ENCODE measurements around the gene SLIT3. TPM values are rescaled to one million over a fixed set of nuclear protein-coding genes. Genes with fewer than 3 reads are reported as not detected.

The SLIT3 gene
- total RNA-seq, 1 donor from 2014 or later: 31.8 TPM

- no peak for DNase-seq (ENCODE audit: extremely low spot score, unreplicated experiment)
- no peaks in the 10 kb centered on the region for H3K36me3 Mint-ChIP-seq (ENCODE audit: unreplicated experiment)
- H3K27ac Mint-ChIP-seq (ENCODE audit: unreplicated experiment): no peak overlapping the region
- H3K9me3 Mint-ChIP-seq (ENCODE audit: unreplicated experiment): no peaks in the 10 kb centered on the region
- H3K27me3 Mint-ChIP-seq (ENCODE audit: unreplicated experiment): peaks cover 5% of the 10 kb centered on the region
- H3K4me1 Mint-ChIP-seq (ENCODE audit: unreplicated experiment): peaks cover 2% of the 10 kb centered on the region
- TF ChIP-seq CTCF (IDR thresholded peaks at IDR 0.05): no peak
- H3K4me3 Mint-ChIP-seq (ENCODE audit: unreplicated experiment): no peak overlapping the region
Measured at GRCh38 chr5:169341556-169341955, 40.6 kb upstream of the SLIT3 start.

- no peaks in the 10 kb centered on the region for H3K36me3 Mint-ChIP-seq (ENCODE audit: unreplicated experiment)
- no peak for DNase-seq (ENCODE audit: extremely low spot score, unreplicated experiment)
- no peaks in the 10 kb centered on the region for H3K9me3 Mint-ChIP-seq (ENCODE audit: unreplicated experiment)
- H3K27ac Mint-ChIP-seq (ENCODE audit: unreplicated experiment): no peak overlapping the region
- peaks cover 5% of the 10 kb centered on the region for H3K27me3 Mint-ChIP-seq (ENCODE audit: unreplicated experiment)
- no peak overlapping the region for H3K4me3 Mint-ChIP-seq (ENCODE audit: unreplicated experiment)
- no peak for TF ChIP-seq CTCF (IDR thresholded peaks at IDR 0.05)
- H3K4me1 Mint-ChIP-seq (ENCODE audit: unreplicated experiment): peaks cover 5% of the 10 kb centered on the region
Measured at GRCh38 chr5:169339869-169340268, 38.9 kb upstream of the SLIT3 start.

GRCh38 chr5:169336242-169336641, 35.3 kb upstream of the SLIT3 start:
- no peak for TF ChIP-seq CTCF (IDR thresholded peaks at IDR 0.05)
- peaks cover 3% of the 10 kb centered on the region for H3K4me1 Mint-ChIP-seq (ENCODE audit: unreplicated experiment)

DNA sequence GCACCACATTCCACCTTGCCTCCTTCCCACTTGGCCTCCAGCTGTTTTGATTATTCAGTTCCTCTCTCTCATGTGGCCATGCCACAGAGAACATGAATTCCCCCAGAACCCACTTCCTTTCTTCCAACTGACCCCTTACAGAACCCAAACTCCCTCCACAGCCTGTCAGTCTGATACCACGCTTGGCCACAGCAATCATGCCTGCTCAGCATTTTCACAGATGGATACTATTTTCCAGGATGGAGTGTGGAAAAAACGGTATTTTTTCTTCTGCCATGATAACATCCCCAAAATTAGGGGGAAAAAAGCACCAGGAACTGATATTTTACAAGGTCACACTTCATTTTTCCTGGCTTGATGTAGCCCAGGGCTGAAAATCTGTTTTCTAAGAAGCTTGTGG, 34.9 kb upstream of the SLIT3 start:
- no peaks in the 10 kb centered on the region for H3K9me3 Mint-ChIP-seq (ENCODE audit: unreplicated experiment)

More at GRCh38 chr5:169336242-169336641, 35.3 kb upstream of the SLIT3 start:
- Mint-ChIP-seq H3K36me3 (ENCODE audit: unreplicated experiment) (no peaks in the 10 kb centered on the region), H3K9me3 (ENCODE audit: unreplicated experiment) (no peaks in the 10 kb centered on the region), H3K27me3 (ENCODE audit: unreplicated experiment) (no peaks in the 10 kb centered on the region), H3K4me3 (ENCODE audit: unreplicated experiment) (no peak overlapping the region), H3K27ac (ENCODE audit: unreplicated experiment) (no peak overlapping the region)
- DNase-seq (ENCODE audit: extremely low spot score, unreplicated experiment): no peak

DNA sequence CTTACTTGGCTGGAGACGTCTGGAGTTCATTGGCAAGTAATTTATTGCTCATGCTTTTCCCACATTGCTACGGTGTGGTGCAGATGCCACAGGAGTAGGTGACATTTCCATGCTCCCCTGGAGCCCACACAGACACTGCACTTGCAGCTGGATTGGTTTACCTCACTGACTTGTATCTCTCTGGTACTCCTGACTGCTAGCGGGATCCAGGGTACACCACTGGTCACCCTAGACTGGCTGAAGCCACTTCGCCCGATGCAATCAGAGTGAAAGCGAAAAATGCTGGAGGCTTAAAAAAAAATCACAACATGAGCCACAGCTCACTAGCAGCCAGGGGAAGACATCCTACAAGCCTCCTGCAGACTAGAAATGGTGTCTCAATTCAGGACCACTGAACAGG, 32.6 kb upstream of the SLIT3 start:
- no peak overlapping the region for H3K4me3 Mint-ChIP-seq (ENCODE audit: unreplicated experiment)
- no peak for DNase-seq (ENCODE audit: extremely low spot score, unreplicated experiment)
- no peak for TF ChIP-seq CTCF (IDR thresholded peaks at IDR 0.05)
- H3K4me1 Mint-ChIP-seq (ENCODE audit: unreplicated experiment): peaks cover 3% of the 10 kb centered on the region
- no peak overlapping the region for H3K27ac Mint-ChIP-seq (ENCODE audit: unreplicated experiment)
- no peaks in the 10 kb centered on the region for H3K9me3 Mint-ChIP-seq (ENCODE audit: unreplicated experiment)
- no peaks in the 10 kb centered on the region for H3K27me3 Mint-ChIP-seq (ENCODE audit: unreplicated experiment)
- H3K36me3 Mint-ChIP-seq (ENCODE audit: unreplicated experiment): no peaks in the 10 kb centered on the region

More for the DNA sequence above, 34.9 kb upstream of the SLIT3 start:
- Mint-ChIP-seq H3K4me1 (ENCODE audit: unreplicated experiment) (peaks cover 3% of the 10 kb centered on the region), H3K27ac (ENCODE audit: unreplicated experiment) (no peak overlapping the region), H3K36me3 (ENCODE audit: unreplicated experiment) (no peaks in the 10 kb centered on the region), H3K4me3 (ENCODE audit: unreplicated experiment) (no peak overlapping the region), H3K27me3 (ENCODE audit: unreplicated experiment) (no peaks in the 10 kb centered on the region)
- DNase-seq (ENCODE audit: extremely low spot score, unreplicated experiment): no peak
- no peak for TF ChIP-seq CTCF (IDR thresholded peaks at IDR 0.05)
